H1 (cell line): ENCODE data around the gene CAMK2B. TPM values are rescaled to one million over a fixed set of nuclear protein-coding genes. Genes with fewer than 3 reads are reported as not detected.

Source experiments
- CTCF ChIA-PET: fragments of 300-600 bp; sonication (Branson Sonifier 250); formaldehyde crosslinking; loops from one replicate; lab custom pipeline; 2021; ENCODE audit not compliant: partially characterized antibody; lab: Charles Lee
- POLR2A ChIA-PET: fragments of 300-600 bp; sonication (Branson Sonifier 250); formaldehyde crosslinking; loops from one replicate; lab custom pipeline; 2021; ENCODE audit warnings: inconsistent platforms; ENCODE audit not compliant: partially characterized antibody; lab: Charles Lee
- DNase-seq, 2 experiments: peaks; one replicate each; pipeline versions ENCODE4 v3.0.0 to v3.0.0-alpha.2; 2010 to 2022; ENCODE audit warnings: low spot score in 2 of 2, low read depth in 1 of 2, mixed read lengths in 1 of 2
- FAIRE-seq: peaks from 2 replicates; lab custom pipeline; 2011; peaks lifted over from hg19 to GRCh38; lab: Jason Lieb, UNC
- H2AFZ ChIP-seq: 2 replicates; pipeline ENCODE4 v1.8.1; 2012; ENCODE audit warnings: low read length, inconsistent platforms
- H2AK5ac ChIP-seq: 2 replicates; pipeline ENCODE4 v1.6.1; 2013; ENCODE audit warnings: low read depth, low read length
- H2BK120ac ChIP-seq: replicated peaks from 2 replicates; pipeline ENCODE3; 2013; ENCODE audit warnings: low read depth, low read length, inconsistent platforms
- H2BK12ac ChIP-seq: 2 replicates; pipeline ENCODE4 v1.6.1; 2013; ENCODE audit warnings: low read depth, low read length
- H2BK15ac ChIP-seq: 2 replicates; pipeline ENCODE4 v1.6.1; 2013; ENCODE audit warnings: low read length
- H2BK20ac ChIP-seq: 2 replicates; pipeline ENCODE4 v1.6.1; 2013; ENCODE audit warnings: low read length
- H2BK5ac ChIP-seq: 2 replicates; pipeline ENCODE4 v1.6.1; 2013; ENCODE audit warnings: low read depth, low read length
- H3K14ac ChIP-seq: 2 replicates; pipeline ENCODE4 v1.6.1; 2013; ENCODE audit warnings: inconsistent platforms; ENCODE audit not compliant: insufficient read length
- H3K18ac ChIP-seq: 2 replicates; pipeline ENCODE4 v1.6.1; 2013; ENCODE audit warnings: low read length; ENCODE audit errors: extremely low read depth
- H3K23ac ChIP-seq: 2 replicates; pipeline ENCODE4 v1.6.1; 2013; ENCODE audit warnings: inconsistent platforms; ENCODE audit not compliant: insufficient read length
- H3K23me2 ChIP-seq: 2 replicates; pipeline ENCODE4 v1.6.1; 2013; ENCODE audit warnings: low read depth, low read length
- H3K27ac ChIP-seq: 2 replicates; pipeline ENCODE4 v1.6.1; 2011; ENCODE audit warnings: low read depth, low read length, inconsistent platforms
- H3K27me3 ChIP-seq, 4 experiments: replicated peaks in 1 of 4; 1 replicate in 1 of 4; 2 replicates in 3 of 4; pipeline versions ENCODE4 v1.6.1 to v1.8.1; 2011 to 2013; ENCODE audit warnings: low read length in 3 of 4, mild to moderate bottlenecking in 3 of 4, inconsistent platforms in 2 of 4, mixed read lengths in 2 of 4, moderate library complexity in 1 of 4; ENCODE audit not compliant: control insufficient read depth in 3 of 4, insufficient read depth in 3 of 4; ENCODE audit errors: extremely low read depth in 1 of 4
- H3K36me3 ChIP-seq, 4 experiments: 2 replicates each; pipeline versions ENCODE4 v1.6.1 to v1.8.1; 2011 to 2013; ENCODE audit warnings: mild to moderate bottlenecking in 4 of 4, low read length in 3 of 4, moderate library complexity in 2 of 4, control low read depth in 1 of 4, inconsistent platforms in 1 of 4; ENCODE audit not compliant: insufficient read depth in 4 of 4, control insufficient read depth in 2 of 4
- H3K4ac ChIP-seq: replicated peaks from 2 replicates; pipeline ENCODE3; 2013; ENCODE audit warnings: low read length, low read depth, mixed read lengths, inconsistent platforms; ENCODE audit not compliant: insufficient read length
- H3K4me1 ChIP-seq, 4 experiments: replicated peaks in 1 of 4; 1 replicate in 1 of 4; 2 replicates in 3 of 4; pipeline versions ENCODE4 v1.6.1 to v1.8.1; 2011 to 2013; ENCODE audit warnings: low read length in 3 of 4, inconsistent platforms in 2 of 4, mixed read lengths in 1 of 4; ENCODE audit not compliant: insufficient read depth in 4 of 4, control insufficient read depth in 3 of 4
- H3K4me2 ChIP-seq, 2 experiments: 2 replicates each; pipeline versions ENCODE4 v1.6.1 to v1.8.1; 2011 to 2013; ENCODE audit warnings: low read depth in 2 of 2, low read length in 2 of 2, control low read depth in 1 of 2, inconsistent platforms in 1 of 2, mild to moderate bottlenecking in 1 of 2; ENCODE audit not compliant: insufficient read depth in 1 of 2
- H3K4me3 ChIP-seq, 4 experiments: fragments of 200-600, 300-600 bp in 1 of 4; sonication (generic), shearing (Covaris generic), sonication (Bioruptor Twin) in 1 of 4; 2 replicates each; pipeline versions ENCODE4 v1.5.1 to v1.8.1; 2011 to 2016; ENCODE audit warnings: low read length in 4 of 4, low read depth in 3 of 4, control low read depth in 2 of 4, inconsistent platforms in 2 of 4, mild to moderate bottlenecking in 2 of 4, mixed read lengths in 1 of 4, moderate library complexity in 1 of 4; ENCODE audit not compliant: insufficient read depth in 2 of 4; ENCODE audit errors: extremely low read depth in 1 of 4
- H3K56ac ChIP-seq: replicated peaks from 2 replicates; pipeline ENCODE3; 2013; ENCODE audit warnings: low read depth, mild to moderate bottlenecking, mixed read lengths, low read length, inconsistent platforms; ENCODE audit not compliant: insufficient read length
- H3K79me1 ChIP-seq: 2 replicates; pipeline ENCODE4 v1.6.1; 2013; ENCODE audit warnings: low read depth, low read length, control low read depth
- H3K79me2 ChIP-seq, 2 experiments: 2 replicates each; pipeline versions ENCODE4 v1.6.1 to v1.8.1; 2012 to 2013; ENCODE audit warnings: low read length in 2 of 2, mild to moderate bottlenecking in 2 of 2, inconsistent platforms in 1 of 2; ENCODE audit not compliant: insufficient read depth in 2 of 2, control insufficient read depth in 1 of 2
- H3K9ac ChIP-seq, 4 experiments: replicated peaks in 1 of 4; 1 replicate in 1 of 4; 2 replicates in 3 of 4; pipeline versions ENCODE4 v1.6.1 to v1.8.1; 2011 to 2013; ENCODE audit warnings: low read depth in 3 of 4, low read length in 3 of 4, control low read depth in 2 of 4, mild to moderate bottlenecking in 2 of 4, moderate library complexity in 2 of 4, inconsistent platforms in 1 of 4; ENCODE audit errors: extremely low read depth in 1 of 4
- H3K9me3 ChIP-seq, 2 experiments: 2 replicates each; pipeline versions ENCODE4 v1.6.1 to v1.8.1; 2012 to 2013; ENCODE audit warnings: mild to moderate bottlenecking in 2 of 2, moderate library complexity in 2 of 2, control low read depth in 1 of 2, inconsistent platforms in 1 of 2, low read depth in 1 of 2, low read length in 1 of 2, mixed read lengths in 1 of 2; ENCODE audit not compliant: insufficient read depth in 2 of 2
- H4K20me1 ChIP-seq, 2 experiments: replicated peaks in 1 of 2; 2 replicates each; pipeline versions ENCODE3 to v1.8.1; 2011 to 2013; ENCODE audit warnings: inconsistent platforms in 2 of 2, low read length in 2 of 2, mild to moderate bottlenecking in 1 of 2; ENCODE audit not compliant: insufficient read depth in 2 of 2, control insufficient read depth in 1 of 2
- H4K5ac ChIP-seq: 2 replicates; pipeline ENCODE4 v1.6.1; 2013; ENCODE audit warnings: low read length, low read depth, mixed read lengths, inconsistent platforms; ENCODE audit not compliant: insufficient read length
- H4K8ac ChIP-seq: 2 replicates; pipeline ENCODE4 v1.8.0; 2013; ENCODE audit warnings: mild to moderate bottlenecking, moderate library complexity, low read length, inconsistent platforms; ENCODE audit not compliant: insufficient read depth; ENCODE audit errors: extremely low read depth
- H4K91ac ChIP-seq: replicated peaks from 2 replicates; pipeline ENCODE3; 2013; ENCODE audit warnings: low read length, mixed read lengths, inconsistent platforms; ENCODE audit not compliant: insufficient read length
- CTBP2 ChIP-seq: IDR thresholded peaks from 2 replicates; pipeline ENCODE4 v1.7.0; 2011; ENCODE audit warnings: borderline replicate concordance, mild to moderate bottlenecking, moderate library complexity, mixed read lengths, low read length; ENCODE audit not compliant: insufficient read depth, insufficient read length
- FOSL1 ChIP-seq: IDR thresholded peaks from 2 replicates; pipeline ENCODE4 v1.6.1; 2011; ENCODE audit warnings: mild to moderate bottlenecking, low read depth, low read length, moderate library complexity; ENCODE audit not compliant: insufficient read depth
- HDAC2 ChIP-seq, 2 experiments: fragments of 300-600 bp in 1 of 2; sonication (generic) in 1 of 2; IDR thresholded peaks; 2 replicates each; pipeline ENCODE4 v1.6.1; 2011 to 2012; ENCODE audit warnings: low read depth in 2 of 2, low read length in 2 of 2, mild to moderate bottlenecking in 2 of 2, moderate library complexity in 2 of 2, borderline replicate concordance in 1 of 2, inconsistent platforms in 1 of 2
- PHF8 ChIP-seq: fragments of 200-600 bp; sonication (generic); conservative IDR thresholded peaks from 2 replicates; pipeline ENCODE4 v1.7.1; 2012; ENCODE audit warnings: low read depth, mild to moderate bottlenecking, inconsistent platforms, low read length, moderate library complexity
- RAD21 ChIP-seq, 2 experiments: IDR thresholded peaks in 1 of 2; conservative IDR thresholded peaks in 1 of 2; 2 replicates each; pipeline ENCODE4 v1.6.1; 2011; ENCODE audit warnings: low read depth in 2 of 2, low read length in 2 of 2, improper control_type of control experiment in 1 of 2, inconsistent platforms in 1 of 2, mild to moderate bottlenecking in 1 of 2, moderate library complexity in 1 of 2
- RFX5 ChIP-seq: IDR thresholded peaks from 2 replicates; pipeline ENCODE4 v1.6.1; 2011; ENCODE audit warnings: low read depth, low read length, improper control_type of control experiment, borderline replicate concordance
- SAP30 ChIP-seq: fragments of 300-600 bp; sonication (generic); IDR thresholded peaks from 2 replicates; pipeline ENCODE4 v1.7.1; 2012; ENCODE audit warnings: low read length, moderate library complexity, mild to moderate bottlenecking, inconsistent platforms; ENCODE audit not compliant: insufficient read depth, insufficient replicate concordance
- SP2 ChIP-seq: IDR thresholded peaks from 2 replicates; pipeline ENCODE4 v1.6.1; 2012; ENCODE audit warnings: mild to moderate bottlenecking, low read length, inconsistent platforms
- TAF1 ChIP-seq: IDR thresholded peaks from 2 replicates; pipeline ENCODE4 v1.6.1; 2011; ENCODE audit warnings: mild to moderate bottlenecking, low read depth, low read length
- TEAD4 ChIP-seq: IDR thresholded peaks from 2 replicates; pipeline ENCODE4 v1.6.1; 2012; ENCODE audit warnings: low read depth, low read length, inconsistent platforms, mixed read lengths
- YY1 ChIP-seq: IDR thresholded peaks from 2 replicates; pipeline ENCODE4 v1.6.1; 2011; ENCODE audit warnings: low read depth, mild to moderate bottlenecking, low read length
- WGBS, 2 experiments: shearing (Covaris generic) in 1 of 2; methylation state at CpG; one replicate each; pipeline versions ENCODE4 v1.1.6 to v1.1.7; 2013 to 2015; ENCODE audit warnings: low lambda C conversion rate in 2 of 2, mixed read lengths in 2 of 2, inconsistent platforms in 1 of 2, low coverage in 1 of 2, missing lambda C conversion rate in 1 of 2; ENCODE audit not compliant: insufficient replicate concordance in 2 of 2, insufficient coverage in 1 of 2, insufficient read length in 1 of 2; ENCODE audit errors: extremely low coverage in 1 of 2, missing lambda C conversion rate in 1 of 2; 5-methylcytosine and 5-hydroxymethylcytosine counted together
- polyA plus RNA-seq, 7 experiments: library from polyadenylated mRNA; depleted of rRNA in 3 of 7; stranded (reverse) in 5 of 7; unstranded in 2 of 7; fragments of >200 nt in 5 of 7; fragments of 200-250 nt in 2 of 7; gene quantifications; 1 replicate in 5 of 7; 2 replicates in 1 of 7; 4 replicates in 1 of 7; pipeline versions ENCODE4 v1.2.1 to v1.2.3, GENCODE V29; 2011 to 2013; ENCODE audit warnings: missing spikeins in 2 of 7, mixed read lengths in 2 of 7
- total RNA-seq: library from RNA; stranded (reverse); fragmentation: NEBNext Ultra II Directional; extraction: Animal tissue kit (Norgen Biotek cat#: 25700); gene quantifications from 2 replicates; pipeline ENCODE4 v1.2.1, GENCODE V29; 2021

CAMK2B gene
- total and polyA plus RNA-seq, 2 of the 8 experiments (the other 6 are each of a cell fraction or from before 2014, with no cell fraction given): 0.05 to 0.15 TPM

- H3K4me3 ChIP-seq: no peak overlapping the region
- H2BK12ac ChIP-seq: no peak overlapping the region
- H3K23ac ChIP-seq: no peak overlapping the region
- no peak overlapping the region for H3K14ac ChIP-seq
- no peaks in the 10 kb centered on the region for H3K9me3 ChIP-seq
- H3K79me2 ChIP-seq: no peaks in the 10 kb centered on the region
- H2AFZ ChIP-seq: no peak overlapping the region
- no peak overlapping the region for H2BK120ac ChIP-seq
- no peak overlapping the region for H3K27ac ChIP-seq
- no peak overlapping the region for H2AK5ac ChIP-seq
- ChIA-PET CTCF (interaction anchor here (1.1 to 1.3 kb wide), 3 partner anchors 13 to 54 kb away, joined by 3 to 5 read pairs (median 3); no protein-coding TSS in a partner anchor), POLR2A (interaction anchor here (1.2 to 1.4 kb wide), 2 partner anchors 8 to 208 kb away, joined by 3 to 4 read pairs; partner anchors contain the start of gene PGAM2)
- WGBS, 2 experiments: 87% methylated on average over 7 of the region's 7 CpGs; no CpG with 5 or more reads in 1 of the 2 experiments
- no peaks in the 10 kb centered on the region; the same call in 1 of the 2 replicates for H3K23me2 ChIP-seq
- H4K91ac ChIP-seq: no peak overlapping the region
- FAIRE-seq (no peak), DNase-seq (no peak)
- H3K79me1 ChIP-seq: no peaks in the 10 kb centered on the region
- no peak overlapping the region for H4K5ac ChIP-seq
- no peak overlapping the region for H2BK20ac ChIP-seq
- no peak overlapping the region for H3K56ac ChIP-seq
- no peaks in the 10 kb centered on the region for H3K36me3 ChIP-seq
- H3K4me2 ChIP-seq: no peak overlapping the region
- no peak overlapping the region for H3K18ac ChIP-seq
- peaks cover 0 to 10% (median 5%) of the 10 kb centered on the region in 4 experiments; a peak in 5 of 7 replicates for H3K4me1 ChIP-seq
- H4K8ac ChIP-seq: no peak overlapping the region
- H2BK15ac ChIP-seq: no peak overlapping the region
- peaks cover 0 to 24% (median 15%) of the 10 kb centered on the region in 4 experiments; a peak in 5 of 7 replicates for H3K27me3 ChIP-seq
- H4K20me1 ChIP-seq: no peaks in the 10 kb centered on the region
- H2BK5ac ChIP-seq: no peak overlapping the region
- H3K4ac ChIP-seq: no peak overlapping the region
- no peak overlapping the region for H3K9ac ChIP-seq
- TF ChIP-seq RFX5: no peak
- TF ChIP-seq PHF8: no peak
- no peak for TF ChIP-seq CTBP2
- TF ChIP-seq SAP30: no peak
- TF ChIP-seq YY1: no peak
- no peak for TF ChIP-seq TAF1
- no peak for TF ChIP-seq TEAD4
- no peak for TF ChIP-seq HDAC2 (IDR thresholded peaks at IDR 0.05; ENCODE audit: borderline replicate concordance in 1 of 2, low read depth in 2 of 2, low read length in 2 of 2)
- no peak for TF ChIP-seq SP2
- TF ChIP-seq RAD21 (IDR thresholded peaks at IDR 0.05 in 1 of 2, conservative IDR thresholded peaks at IDR 0.05 in 1 of 2; ENCODE audit: low read depth in 2 of 2, low read length in 2 of 2): no peak
- no peak for TF ChIP-seq FOSL1
Measured at GRCh38 chr7:44272456-44272855, 52.9 kb downstream of the CAMK2B start.
